Suprapubic skin (tissue), 4 donors: ENCODE results near the gene ZSWIM6. TPM values are rescaled to one million over a fixed set of nuclear protein-coding genes. Genes with fewer than 3 reads are reported as not detected.

ENCODE experiments used
- DNase-seq, 2 donors: peaks; one replicate each; pipeline ENCODE4 v3.0.0-alpha.2; 2019; ENCODE audit warnings: low spot score in 2 of 2
- H3K27ac ChIP-seq: fragments of 200-600 bp; sonication (generic); one replicate; pipeline ENCODE4 v1.5.1; 2019
- H3K27me3 ChIP-seq: fragments of 200-600 bp; sonication (generic); one replicate; pipeline ENCODE4 v1.5.1; 2019
- H3K36me3 ChIP-seq: fragments of 200-600 bp; sonication (generic); one replicate; pipeline ENCODE4 v1.5.1; 2019
- H3K4me1 ChIP-seq: fragments of 200-600 bp; sonication (generic); one replicate; pipeline ENCODE4 v1.5.1; 2019
- H3K4me3 ChIP-seq: fragments of 200-600 bp; sonication (generic); one replicate; pipeline ENCODE4 v1.5.1; 2019; ENCODE audit warnings: mild to moderate bottlenecking
- H3K9me3 ChIP-seq: fragments of 200-600 bp; sonication (generic); one replicate; pipeline ENCODE4 v1.5.1; 2019
- CTCF ChIP-seq, 2 donors: fragments of 200-600 bp in 1 of 2; fragments of 450-650 bp in 1 of 2; sonication (generic) in 1 of 2; IDR thresholded peaks; one replicate each; pipeline ENCODE4 v1.5.1; 2016 to 2019; ENCODE audit warnings: antibody characterized with exemption in 2 of 2, mild to moderate bottlenecking in 1 of 2, moderate library complexity in 1 of 2
- EP300 ChIP-seq: sonication (generic); formaldehyde crosslinking; IDR thresholded peaks from one replicate; pipeline ENCODE4 v1.6.1; 2017; ENCODE audit warnings: antibody characterized with exemption
- POLR2A ChIP-seq, 2 donors: fragments of 450-650 bp; IDR thresholded peaks; one replicate each; pipeline ENCODE4 v1.6.1; 2017; ENCODE audit warnings: antibody characterized with exemption in 2 of 2, mild to moderate bottlenecking in 2 of 2, moderate library complexity in 2 of 2
- POLR2AphosphoS5 ChIP-seq, 3 donors: sonication (generic); formaldehyde crosslinking; IDR thresholded peaks; one replicate each; pipeline ENCODE4 v1.6.1; 2017; ENCODE audit warnings: antibody characterized with exemption in 3 of 3
- WGBS: methylation state at CpG from one replicate; pipeline ENCODE4 v1.1.5; 2018; 5-methylcytosine and 5-hydroxymethylcytosine counted together
- total RNA-seq, 4 donors: library from RNA; depleted of rRNA; stranded (reverse); fragments of >200 nt; gene quantifications; one replicate each; pipeline ENCODE4 v1.1.0, GENCODE V29; 2016

The ZSWIM6 gene
- total RNA-seq, 4 donors from 2014 or later: 7.3 to 12.2 (median 8.2) TPM

GRCh38 chr5:61394078-61394704 lies 62.1 kb downstream of the ZSWIM6 start:
- TF ChIP-seq POLR2AphosphoS5 (IDR thresholded peaks at IDR 0.05): no peak
- TF ChIP-seq POLR2A (IDR thresholded peaks at IDR 0.05): no peak
- TF ChIP-seq CTCF (IDR thresholded peaks at IDR 0.05): no peak
- TF ChIP-seq EP300: no peak
- Histone ChIP-seq H3K27me3 (no peaks in the 10 kb centered on the region), H3K27ac (no peak overlapping the region), H3K4me1 (no peaks in the 10 kb centered on the region), H3K4me3 (no peak overlapping the region), H3K36me3 (no peaks in the 10 kb centered on the region), H3K9me3 (no peaks in the 10 kb centered on the region)
- no peak for DNase-seq
- 81% methylated on average over 1 of the region's 1 CpG for WGBS

- WGBS: 71% methylated on average over 2 of the region's 2 CpGs
- Histone ChIP-seq H3K36me3 (no peaks in the 10 kb centered on the region), H3K9me3 (no peaks in the 10 kb centered on the region), H3K27me3 (no peaks in the 10 kb centered on the region), H3K4me1 (no peaks in the 10 kb centered on the region), H3K4me3 (no peak overlapping the region), H3K27ac (no peak overlapping the region)
- TF ChIP-seq POLR2A (IDR thresholded peaks at IDR 0.05) (no peak), EP300 (no peak), POLR2AphosphoS5 (IDR thresholded peaks at IDR 0.05) (no peak), CTCF (IDR thresholded peaks at IDR 0.05) (no peak)
- no peak for DNase-seq
These were observed 62.7 kb downstream of the ZSWIM6 start for GRCh38 chr5:61394793-61395192.

- no peak for DNase-seq
- Histone ChIP-seq H3K4me3 (no peak overlapping the region), H3K36me3 (no peaks in the 10 kb centered on the region), H3K4me1 (peaks cover 5% of the 10 kb centered on the region), H3K9me3 (no peaks in the 10 kb centered on the region), H3K27me3 (no peaks in the 10 kb centered on the region), H3K27ac (no peak overlapping the region)
- TF ChIP-seq POLR2A (IDR thresholded peaks at IDR 0.05): no peak
- TF ChIP-seq EP300: no peak
- no peak for TF ChIP-seq CTCF (IDR thresholded peaks at IDR 0.05)
- TF ChIP-seq POLR2AphosphoS5 (IDR thresholded peaks at IDR 0.05): no peak
- 10% methylated on average over 1 of the region's 1 CpG for WGBS
These were observed 65.2 kb downstream of the ZSWIM6 start for GRCh38 chr5:61397238-61397637.

GRCh38 chr5:61397937-61398336 lies 65.9 kb downstream of the ZSWIM6 start:
- Histone ChIP-seq H3K4me1 (peaks cover 9% of the 10 kb centered on the region), H3K36me3 (no peaks in the 10 kb centered on the region), H3K27me3 (no peaks in the 10 kb centered on the region), H3K9me3 (no peaks in the 10 kb centered on the region), H3K4me3 (no peak overlapping the region), H3K27ac (no peak overlapping the region)
- TF ChIP-seq EP300 (no peak), POLR2A (IDR thresholded peaks at IDR 0.05) (no peak), POLR2AphosphoS5 (IDR thresholded peaks at IDR 0.05) (no peak), CTCF (IDR thresholded peaks at IDR 0.05) (no peak)
- no peak for DNase-seq
- 90% methylated on average over 2 of the region's 2 CpGs for WGBS

GRCh38 chr5:61398440-61398839 lies 66.4 kb downstream of the ZSWIM6 start:
- WGBS: 92% methylated on average over 4 of the region's 4 CpGs
- no peak overlapping the region for H3K4me3 ChIP-seq
- H3K27me3 ChIP-seq: no peaks in the 10 kb centered on the region
- TF ChIP-seq CTCF (IDR thresholded peaks at IDR 0.05): no peak
- H3K27ac ChIP-seq: no peak overlapping the region
- H3K9me3 ChIP-seq: no peaks in the 10 kb centered on the region
- H3K4me1 ChIP-seq: peaks cover 14% of the 10 kb centered on the region
- DNase-seq: no peak
- H3K36me3 ChIP-seq: no peaks in the 10 kb centered on the region
